Suprapubic skin (tissue), 4 donors: ENCODE measurements around the gene LRRC43.

Experiments used
- POLR2A ChIP-seq, 2 donors: fragments of 450-650 bp; IDR thresholded peaks; one replicate each; pipeline ENCODE4 v1.6.1; 2017; ENCODE audit warnings: antibody characterized with exemption in 2 of 2, mild to moderate bottlenecking in 2 of 2, moderate library complexity in 2 of 2
- POLR2AphosphoS5 ChIP-seq, 3 donors: sonication (generic); formaldehyde crosslinking; IDR thresholded peaks; one replicate each; pipeline ENCODE4 v1.6.1; 2017; ENCODE audit warnings: antibody characterized with exemption in 3 of 3
- TF ChIP-seq, protein P1 (sequence below), 2 donors: fragments of 200-600 bp in 1 of 2; fragments of 450-650 bp in 1 of 2; sonication (generic) in 1 of 2; IDR thresholded peaks; one replicate each; pipeline ENCODE4 v1.5.1; 2016 to 2019; ENCODE audit warnings: antibody characterized with exemption in 2 of 2, mild to moderate bottlenecking in 1 of 2, moderate library complexity in 1 of 2

GRCh38 chr12:122190842-122191668 lies 8.1 kb downstream of the LRRC43 start:
- TF ChIP-seq, protein P1, sequence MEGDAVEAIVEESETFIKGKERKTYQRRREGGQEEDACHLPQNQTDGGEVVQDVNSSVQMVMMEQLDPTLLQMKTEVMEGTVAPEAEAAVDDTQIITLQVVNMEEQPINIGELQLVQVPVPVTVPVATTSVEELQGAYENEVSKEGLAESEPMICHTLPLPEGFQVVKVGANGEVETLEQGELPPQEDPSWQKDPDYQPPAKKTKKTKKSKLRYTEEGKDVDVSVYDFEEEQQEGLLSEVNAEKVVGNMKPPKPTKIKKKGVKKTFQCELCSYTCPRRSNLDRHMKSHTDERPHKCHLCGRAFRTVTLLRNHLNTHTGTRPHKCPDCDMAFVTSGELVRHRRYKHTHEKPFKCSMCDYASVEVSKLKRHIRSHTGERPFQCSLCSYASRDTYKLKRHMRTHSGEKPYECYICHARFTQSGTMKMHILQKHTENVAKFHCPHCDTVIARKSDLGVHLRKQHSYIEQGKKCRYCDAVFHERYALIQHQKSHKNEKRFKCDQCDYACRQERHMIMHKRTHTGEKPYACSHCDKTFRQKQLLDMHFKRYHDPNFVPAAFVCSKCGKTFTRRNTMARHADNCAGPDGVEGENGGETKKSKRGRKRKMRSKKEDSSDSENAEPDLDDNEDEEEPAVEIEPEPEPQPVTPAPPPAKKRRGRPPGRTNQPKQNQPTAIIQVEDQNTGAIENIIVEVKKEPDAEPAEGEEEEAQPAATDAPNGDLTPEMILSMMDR (IDR thresholded peaks at IDR 0.05) = peak; percentile 15 to 68
- TF ChIP-seq POLR2AphosphoS5 (IDR thresholded peaks at IDR 0.05) (no peak), POLR2A (IDR thresholded peaks at IDR 0.05) (no peak)
